Measurements from ENCODE around the gene NRG3. TPM values are rescaled to one million over a fixed set of nuclear protein-coding genes. Genes with fewer than 3 reads are reported as not detected.

NRG3 gene
- total RNA-seq, 1 experiment from 2014 or later: 0.08 TPM

DNA sequence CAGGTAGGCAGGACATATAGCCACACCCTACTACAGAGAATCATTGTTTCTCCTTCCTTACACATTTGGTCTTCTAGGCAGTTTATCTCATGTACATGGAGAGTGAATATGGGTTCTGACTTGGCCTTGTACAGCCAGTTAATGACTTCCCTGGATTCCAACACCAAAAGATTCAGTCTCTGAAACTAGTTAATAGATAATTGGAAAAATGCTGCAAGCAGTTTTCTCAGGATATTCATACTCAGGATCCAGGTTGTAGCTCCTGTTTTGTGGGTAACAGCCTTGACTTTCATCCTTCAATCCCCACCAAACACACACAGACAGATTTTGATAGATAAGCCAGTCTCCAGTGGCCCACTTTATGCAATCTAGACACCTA lies 690.2 kb downstream of the NRG3 start:
- ChIA-PET CTCF (no interaction called here), POLR2A (no interaction called here)
- no peak overlapping the region for H3K27ac ChIP-seq (ENCODE audit: low read length)
- no peak overlapping the region for H3K4me3 ChIP-seq (ENCODE audit: low read depth in 2 of 2, low read length in 2 of 2)
- in situ Hi-C loops (cut with HindIII; ENCODE audit: low pct_unique_long_range_greater_than_20kb, low sequenced_read_pairs): no loop called here
- no peaks in the 10 kb centered on the region for H3K4me1 ChIP-seq (ENCODE audit: control insufficient read depth, insufficient read depth, low read length)
- intact Hi-C loops (cut with micrococcal nuclease; ENCODE audit: unreplicated experiment): no loop called here
- H3K27me3 ChIP-seq (ENCODE audit: control insufficient read depth, insufficient read depth, low read length): no peaks in the 10 kb centered on the region
- DNase-seq (ENCODE audit: low read depth, low spot score) (no peak), ATAC-seq (no peak)
- BruUV-seq (replicated peaks): no TSS peak
- no peaks in the 10 kb centered on the region for H3K9me3 ChIP-seq (ENCODE audit: control insufficient read depth, insufficient read depth, low read depth, low read length)
- TF ChIP-seq TCF7L2 (IDR thresholded peaks at IDR 0.05; ENCODE audit: low read depth, low read length) (no peak), SIN3A (IDR thresholded peaks at IDR 0.05; ENCODE audit: borderline replicate concordance, insufficient read depth, low read depth, low read length) (no peak), POLR2AphosphoS5 (IDR thresholded peaks at IDR 0.05; ENCODE audit: low read depth, low read length) (no peak)
- TF ChIP-seq, protein P1, sequence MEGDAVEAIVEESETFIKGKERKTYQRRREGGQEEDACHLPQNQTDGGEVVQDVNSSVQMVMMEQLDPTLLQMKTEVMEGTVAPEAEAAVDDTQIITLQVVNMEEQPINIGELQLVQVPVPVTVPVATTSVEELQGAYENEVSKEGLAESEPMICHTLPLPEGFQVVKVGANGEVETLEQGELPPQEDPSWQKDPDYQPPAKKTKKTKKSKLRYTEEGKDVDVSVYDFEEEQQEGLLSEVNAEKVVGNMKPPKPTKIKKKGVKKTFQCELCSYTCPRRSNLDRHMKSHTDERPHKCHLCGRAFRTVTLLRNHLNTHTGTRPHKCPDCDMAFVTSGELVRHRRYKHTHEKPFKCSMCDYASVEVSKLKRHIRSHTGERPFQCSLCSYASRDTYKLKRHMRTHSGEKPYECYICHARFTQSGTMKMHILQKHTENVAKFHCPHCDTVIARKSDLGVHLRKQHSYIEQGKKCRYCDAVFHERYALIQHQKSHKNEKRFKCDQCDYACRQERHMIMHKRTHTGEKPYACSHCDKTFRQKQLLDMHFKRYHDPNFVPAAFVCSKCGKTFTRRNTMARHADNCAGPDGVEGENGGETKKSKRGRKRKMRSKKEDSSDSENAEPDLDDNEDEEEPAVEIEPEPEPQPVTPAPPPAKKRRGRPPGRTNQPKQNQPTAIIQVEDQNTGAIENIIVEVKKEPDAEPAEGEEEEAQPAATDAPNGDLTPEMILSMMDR (IDR thresholded peaks at IDR 0.05): no peak
- TF ChIP-seq, protein P2, sequence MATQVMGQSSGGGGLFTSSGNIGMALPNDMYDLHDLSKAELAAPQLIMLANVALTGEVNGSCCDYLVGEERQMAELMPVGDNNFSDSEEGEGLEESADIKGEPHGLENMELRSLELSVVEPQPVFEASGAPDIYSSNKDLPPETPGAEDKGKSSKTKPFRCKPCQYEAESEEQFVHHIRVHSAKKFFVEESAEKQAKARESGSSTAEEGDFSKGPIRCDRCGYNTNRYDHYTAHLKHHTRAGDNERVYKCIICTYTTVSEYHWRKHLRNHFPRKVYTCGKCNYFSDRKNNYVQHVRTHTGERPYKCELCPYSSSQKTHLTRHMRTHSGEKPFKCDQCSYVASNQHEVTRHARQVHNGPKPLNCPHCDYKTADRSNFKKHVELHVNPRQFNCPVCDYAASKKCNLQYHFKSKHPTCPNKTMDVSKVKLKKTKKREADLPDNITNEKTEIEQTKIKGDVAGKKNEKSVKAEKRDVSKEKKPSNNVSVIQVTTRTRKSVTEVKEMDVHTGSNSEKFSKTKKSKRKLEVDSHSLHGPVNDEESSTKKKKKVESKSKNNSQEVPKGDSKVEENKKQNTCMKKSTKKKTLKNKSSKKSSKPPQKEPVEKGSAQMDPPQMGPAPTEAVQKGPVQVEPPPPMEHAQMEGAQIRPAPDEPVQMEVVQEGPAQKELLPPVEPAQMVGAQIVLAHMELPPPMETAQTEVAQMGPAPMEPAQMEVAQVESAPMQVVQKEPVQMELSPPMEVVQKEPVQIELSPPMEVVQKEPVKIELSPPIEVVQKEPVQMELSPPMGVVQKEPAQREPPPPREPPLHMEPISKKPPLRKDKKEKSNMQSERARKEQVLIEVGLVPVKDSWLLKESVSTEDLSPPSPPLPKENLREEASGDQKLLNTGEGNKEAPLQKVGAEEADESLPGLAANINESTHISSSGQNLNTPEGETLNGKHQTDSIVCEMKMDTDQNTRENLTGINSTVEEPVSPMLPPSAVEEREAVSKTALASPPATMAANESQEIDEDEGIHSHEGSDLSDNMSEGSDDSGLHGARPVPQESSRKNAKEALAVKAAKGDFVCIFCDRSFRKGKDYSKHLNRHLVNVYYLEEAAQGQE (IDR thresholded peaks at IDR 0.05; ENCODE audit: insufficient read depth in 1 of 2, low read depth in 2 of 2, low read length in 1 of 2): no peak
- H3K36me3 ChIP-seq (ENCODE audit: control insufficient read depth, insufficient read depth, low read length): no peaks in the 10 kb centered on the region

DNA sequence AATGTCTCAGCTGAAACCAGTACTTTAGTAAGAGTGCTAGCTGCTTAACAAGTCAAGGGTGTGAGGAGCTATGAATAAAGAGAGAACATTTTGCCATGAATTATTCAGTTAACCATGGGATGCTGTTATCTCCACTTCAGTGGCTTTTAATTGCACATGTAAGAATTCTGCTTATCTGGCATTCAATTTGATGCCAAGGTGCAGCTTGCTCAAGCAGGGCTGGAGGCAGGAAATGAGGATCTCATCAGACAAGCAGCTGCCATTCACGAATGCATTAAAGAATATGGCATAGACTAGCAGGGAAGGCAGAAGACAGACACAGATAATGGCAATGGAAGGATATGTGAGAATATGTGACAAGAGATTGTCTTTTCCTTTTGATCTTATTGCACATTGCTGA lies 697.8 kb downstream of the NRG3 start:
- Histone ChIP-seq H3K27ac (ENCODE audit: low read length) (no peak overlapping the region), H3K4me3 (ENCODE audit: low read depth in 2 of 2, low read length in 2 of 2) (no peak overlapping the region), H3K36me3 (ENCODE audit: control insufficient read depth, insufficient read depth, low read length) (no peaks in the 10 kb centered on the region), H3K27me3 (ENCODE audit: control insufficient read depth, insufficient read depth, low read length) (no peaks in the 10 kb centered on the region), H3K4me1 (ENCODE audit: control insufficient read depth, insufficient read depth, low read length) (no peaks in the 10 kb centered on the region), H3K9me3 (ENCODE audit: control insufficient read depth, insufficient read depth, low read depth, low read length) (no peaks in the 10 kb centered on the region)
- in situ Hi-C loops (cut with HindIII; ENCODE audit: low pct_unique_long_range_greater_than_20kb, low sequenced_read_pairs): no loop called here
- ATAC-seq: no peak
- no TSS peak for BruUV-seq (replicated peaks)
- intact Hi-C loops (cut with micrococcal nuclease; ENCODE audit: unreplicated experiment): no loop called here
- POLR2A ChIA-PET: no interaction called here
- TF ChIP-seq, protein P2 (IDR thresholded peaks at IDR 0.05; ENCODE audit: insufficient read depth in 1 of 2, low read depth in 2 of 2, low read length in 1 of 2): no peak
- TF ChIP-seq POLR2AphosphoS5 (IDR thresholded peaks at IDR 0.05; ENCODE audit: low read depth, low read length) (no peak), SIN3A (IDR thresholded peaks at IDR 0.05; ENCODE audit: borderline replicate concordance, insufficient read depth, low read depth, low read length) (no peak), TCF7L2 (IDR thresholded peaks at IDR 0.05; ENCODE audit: low read depth, low read length) (no peak)
- TF ChIP-seq, protein P1 (IDR thresholded peaks at IDR 0.05): no peak
- DNase-seq (ENCODE audit: low read depth, low spot score): no peak
- CTCF ChIA-PET: no interaction called here

Measured in Panc1 (cell line).